Measurements from ENCODE around the gene PARP6.

PARP6 gene

GRCh38 chr15:72201391-72201921 lies 70.9 kb downstream of the PARP6 start:
- no peak for DNase-seq (ENCODE audit: low read depth in 1 of 2, low spot score in 1 of 2)

DNA sequence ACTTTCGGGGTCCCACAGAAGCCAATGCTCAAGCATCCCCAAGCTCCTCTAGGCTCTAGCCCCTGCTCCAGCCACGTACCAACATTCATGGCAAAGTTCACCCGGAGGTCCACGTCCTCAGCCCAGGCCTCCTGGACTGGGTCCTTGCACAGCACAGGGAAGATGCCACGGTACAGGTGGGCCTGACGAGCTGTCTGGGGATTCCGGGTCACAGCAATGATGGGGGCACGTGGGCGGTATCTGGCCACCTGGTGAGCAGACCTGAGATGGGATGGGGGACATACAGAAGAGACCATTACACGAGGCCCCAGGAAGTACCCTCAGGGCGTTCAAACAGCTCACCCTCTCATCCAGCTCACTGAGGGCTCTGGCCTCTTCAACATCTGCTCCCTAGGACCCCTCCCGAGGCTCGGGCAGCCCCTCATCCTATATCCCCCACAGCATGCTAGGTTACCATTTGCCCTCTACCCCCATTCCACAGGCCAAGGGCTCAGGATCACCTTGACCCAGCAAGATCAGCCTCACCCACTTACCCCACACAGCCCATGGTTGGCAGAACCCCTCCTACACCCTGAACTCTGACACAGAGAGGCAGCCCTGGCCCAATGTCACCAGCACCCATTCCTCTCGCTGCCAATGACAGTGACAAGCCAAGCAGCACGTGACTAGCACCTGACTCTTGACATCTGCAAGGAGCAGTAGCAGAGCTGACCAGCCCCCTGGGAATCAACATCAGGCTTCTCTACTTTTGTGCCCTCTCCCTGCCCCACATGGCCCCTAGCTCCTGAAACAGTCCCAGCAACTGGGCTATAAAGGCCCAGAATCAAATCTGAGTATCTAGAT lies 71.7 kb downstream of the PARP6 start:
- no peak for DNase-seq (ENCODE audit: low read depth in 1 of 2, low spot score in 1 of 2)

DNA sequence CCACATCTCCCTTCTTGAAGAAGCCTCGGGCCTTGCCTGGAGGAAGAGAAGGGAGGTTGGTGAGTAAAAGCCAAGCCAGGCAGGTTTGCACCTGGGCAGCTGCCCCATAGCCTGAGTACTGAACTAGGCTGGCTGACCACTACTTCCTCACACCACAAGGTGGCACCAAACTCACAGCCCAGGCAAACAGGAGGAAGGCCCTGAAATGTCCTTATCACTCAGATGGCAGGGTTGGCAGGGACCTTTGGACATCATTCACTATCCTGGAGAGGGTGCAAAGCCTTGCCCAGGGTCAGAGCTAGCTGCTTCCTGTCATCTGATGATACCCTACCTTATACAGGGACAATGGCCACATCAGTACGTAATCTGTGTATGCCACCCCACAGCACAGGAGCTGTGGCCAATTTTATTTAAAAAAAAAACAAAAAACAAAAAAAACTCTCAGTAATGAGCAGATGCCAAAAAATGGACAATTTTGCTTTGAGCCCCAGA lies 72.6 kb downstream of the PARP6 start:
- DNase-seq (ENCODE audit: low read depth in 1 of 2, low spot score in 1 of 2), result peak; percentile 50 to 62

DNA sequence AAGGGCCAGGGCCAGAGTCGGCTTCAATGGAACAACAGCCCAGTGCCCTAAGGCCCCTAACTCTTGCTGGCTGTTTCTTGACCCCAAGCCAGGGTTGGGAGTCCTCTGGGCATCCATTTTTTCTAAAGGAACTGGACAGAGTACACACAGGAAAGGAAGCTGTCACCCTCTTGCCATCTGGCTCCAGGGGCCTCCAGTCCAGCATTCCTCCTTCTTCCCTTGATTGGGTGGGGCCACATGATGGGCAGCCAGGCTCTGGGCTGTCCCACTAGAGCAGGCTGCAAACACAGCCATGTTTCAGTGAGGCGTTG lies 73.2 kb downstream of the PARP6 start:
- DNase-seq (ENCODE audit: low read depth in 1 of 2, low spot score in 1 of 2), result no peak

- DNase-seq (ENCODE audit: low read depth in 1 of 2, low spot score in 1 of 2), result no peak
Measured at GRCh38 chr15:72198356-72199204, 73.8 kb downstream of the PARP6 start.

- DNase-seq (ENCODE audit: low read depth in 1 of 2, low spot score in 1 of 2), result no peak
Measured at GRCh38 chr15:72197460-72198355, 74.6 kb downstream of the PARP6 start, which contains the start of gene GRAMD2A. Gene GRAMD2A, minus strand, starts transcription at chr15:72197787.

GRCh38 chr15:72197041-72197459 lies 75.3 kb downstream of the PARP6 start:
- no peak for DNase-seq (ENCODE audit: low read depth in 1 of 2, low spot score in 1 of 2)

DNA sequence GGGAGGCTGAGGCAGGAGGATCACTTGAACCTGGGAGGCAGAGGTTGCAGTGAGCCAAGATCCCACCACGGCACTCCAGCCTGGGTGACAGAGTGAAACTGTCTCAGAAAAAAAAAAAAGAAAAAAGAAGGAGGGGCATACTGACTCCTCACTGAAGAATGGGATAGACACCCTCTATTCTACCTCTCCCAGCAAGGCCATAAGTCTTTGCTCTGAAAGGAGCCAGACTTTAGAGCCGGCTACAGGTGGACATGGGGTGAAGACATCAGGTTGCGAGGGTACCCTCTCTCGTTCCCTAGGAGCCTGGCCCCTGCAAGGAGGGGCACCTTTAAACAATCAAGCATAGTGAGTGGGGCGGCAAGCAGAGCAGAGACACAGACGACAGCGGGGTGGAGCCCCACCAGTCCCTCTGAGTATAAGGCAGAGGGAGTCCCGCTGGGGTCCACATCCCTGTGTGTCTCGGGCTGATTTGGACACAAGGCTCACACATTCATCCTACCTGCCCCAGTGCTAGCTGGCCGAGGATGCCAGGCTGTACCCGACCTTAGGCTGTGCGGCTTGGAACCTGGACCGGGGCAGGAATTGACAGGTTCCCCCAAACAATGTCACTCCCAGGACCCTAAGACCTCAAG lies 75.8 kb downstream of the PARP6 start:
- DNase-seq (ENCODE audit: low read depth in 1 of 2, low spot score in 1 of 2), result no peak

DNA sequence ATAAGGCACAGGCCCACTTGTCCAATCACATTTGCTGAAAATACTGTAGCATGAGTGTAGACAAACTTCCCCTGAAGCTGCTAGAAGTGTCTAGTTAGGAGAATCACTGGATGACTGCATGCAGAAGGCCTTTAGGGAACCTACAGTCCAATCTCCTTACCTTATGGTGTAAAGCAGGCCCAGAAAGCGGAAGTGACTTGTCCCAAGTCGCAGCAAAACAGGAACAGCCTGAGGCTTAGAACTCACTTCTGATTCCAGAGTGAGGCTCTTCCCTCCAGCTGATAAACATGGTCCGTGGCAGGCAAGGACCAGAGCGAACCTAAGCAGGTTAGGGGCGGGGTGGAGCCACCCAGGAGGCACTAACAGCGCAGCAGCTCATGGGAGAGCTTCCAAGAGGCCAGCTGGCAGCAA lies 77.2 kb downstream of the PARP6 start:
- DNase-seq (ENCODE audit: low read depth in 1 of 2, low spot score in 1 of 2), result no peak

GRCh38 chr15:72193836-72194396 lies 78.4 kb downstream of the PARP6 start:
- no peak for DNase-seq (ENCODE audit: low read depth in 1 of 2, low spot score in 1 of 2)

GRCh38 chr15:72192416-72192815 lies 79.9 kb downstream of the PARP6 start:
- DNase-seq (ENCODE audit: low read depth in 1 of 2, low spot score in 1 of 2), result no peak

Measured in stimulated activated CD4-positive, alpha-beta T cell treated with anti-CD3 and anti-CD28 coated beads, Interleukin-15, amount 100 ng/mL, for 1 hour (primary cell).